HG02798 (cell line): ENCODE measurements around the gene CCDC174.
"Not testable (repeated sequence)": the region's sequence is repeated elsewhere in the genome, so short reads cannot be mapped to it uniquely, and the experiment has no call there.

Source experiments
- ATAC-seq: cut with Tn5 transposase; IDR thresholded peaks from one replicate; pipeline ENCODE4 v1.9.1; 2021; ENCODE audit warnings: mild to moderate bottlenecking; ENCODE audit not compliant: unreplicated experiment, poor library complexity

CCDC174 gene

GRCh38 chr3:14651440-14652251 lies at the start of gene CCDC174:
Gene CCDC174, plus strand, starts transcription at chr3:14651762. Its CDS starts 75 bp downstream, at chr3:14651837.
- ATAC-seq: peak; percentile 99

- no peak for ATAC-seq
Observed at GRCh38 chr3:14602006-14602803, 49.4 kb upstream of the CCDC174 start.

GRCh38 chr3:14602804-14603644 lies 48.5 kb upstream of the CCDC174 start:
- no peak for ATAC-seq

GRCh38 chr3:14605067-14605466 lies 46.5 kb upstream of the CCDC174 start:
- no peak for ATAC-seq

- ATAC-seq: no peak
Observed at GRCh38 chr3:14605744-14606143, 45.8 kb upstream of the CCDC174 start.

- ATAC-seq: no peak
Observed at GRCh38 chr3:14606669-14607339, 44.8 kb upstream of the CCDC174 start.

- no peak for ATAC-seq
Observed at GRCh38 chr3:14608298-14608697, 43.3 kb upstream of the CCDC174 start.

GRCh38 chr3:14609058-14609457 lies 42.5 kb upstream of the CCDC174 start:
- ATAC-seq: not testable (repeated sequence)

- ATAC-seq: no peak
Observed at GRCh38 chr3:14609506-14609905, 42.1 kb upstream of the CCDC174 start.

- no peak for ATAC-seq
Observed at GRCh38 chr3:14609941-14610340, 41.6 kb upstream of the CCDC174 start.

- ATAC-seq: no peak
Observed at GRCh38 chr3:14614189-14614588, 37.4 kb upstream of the CCDC174 start.

- no peak for ATAC-seq
Observed at GRCh38 chr3:14614862-14615261, 36.7 kb upstream of the CCDC174 start.

- no peak for ATAC-seq
Observed at GRCh38 chr3:14616606-14617507, 34.7 kb upstream of the CCDC174 start.

- ATAC-seq: no peak
Observed at GRCh38 chr3:14617508-14618023, 34.0 kb upstream of the CCDC174 start.

- no peak for ATAC-seq
Observed at GRCh38 chr3:14619605-14620004, 32.0 kb upstream of the CCDC174 start.

GRCh38 chr3:14620512-14620911 lies 31.1 kb upstream of the CCDC174 start:
- no peak for ATAC-seq

GRCh38 chr3:14621093-14621492 lies 30.5 kb upstream of the CCDC174 start:
- ATAC-seq: no peak

- no peak for ATAC-seq
Observed at GRCh38 chr3:14622368-14622767, 29.2 kb upstream of the CCDC174 start.

GRCh38 chr3:14623569-14624051 lies 28.0 kb upstream of the CCDC174 start:
- no peak for ATAC-seq
